ENCODE results near the gene OGFOD2. TPM values are rescaled to one million over a fixed set of nuclear protein-coding genes. Genes with fewer than 3 reads are reported as not detected.

The OGFOD2 gene
- total and polyA plus RNA-seq, 9 of the 15 experiments (the other 6 are each of a cell fraction or from before 2014, with no cell fraction given) = 1.4 to 111 (median 18.5) TPM

GRCh38 chr12:122928404-122929147 lies 46.5 kb upstream of the OGFOD2 start:
- Histone ChIP-seq H3K9ac (ENCODE audit: insufficient read depth in 1 of 2, low read depth in 2 of 2, low read length in 2 of 2) (no peak overlapping the region), H3K27me3 (ENCODE audit: control insufficient read depth in 2 of 2, insufficient read depth in 2 of 2, low read length in 2 of 2) (no peaks in the 10 kb centered on the region), H3K36me3 (ENCODE audit: control insufficient read depth, insufficient read depth, low read length) (no peaks in the 10 kb centered on the region; the same call in 2 of the 3 replicates), H3K4me2 (ENCODE audit: insufficient read depth, low read length) (no peak overlapping the region), H3K9me3 (replicated peaks; ENCODE audit: control insufficient read depth, insufficient read depth, low read depth, low read length) (no peaks in the 10 kb centered on the region), H3K4me3 (no peak overlapping the region), H3K9me1 (ENCODE audit: control insufficient read depth, insufficient read depth, low read length) (no peaks in the 10 kb centered on the region), H3K27ac (ENCODE audit: extremely low read depth, low read depth, low read length) (no peak overlapping the region), H3K4me1 (replicated peaks in 1 of 2; ENCODE audit: control insufficient read depth in 2 of 2, insufficient read depth in 2 of 2, low read length in 2 of 2) (peaks cover 0 to 9% of the 10 kb centered on the region in 2 experiments; a peak in 1 of 5 replicates), H3K79me2 (ENCODE audit: control insufficient read depth, insufficient read depth, low read length) (no peaks in the 10 kb centered on the region), H2AFZ (ENCODE audit: low read depth, low read length) (no peak overlapping the region), H4K20me1 (replicated peaks; ENCODE audit: control insufficient read depth, insufficient read depth, low read length) (no peaks in the 10 kb centered on the region)
- ChIA-PET CTCF (ENCODE audit: low intra/inter-chr PET ratio) (no interaction called here), POLR2A (no interaction called here)
- intact Hi-C loops (cut with micrococcal nuclease) = no loop called here
- DNase-seq (ENCODE audit: extremely low read depth in 1 of 4, low spot score in 3 of 4) (no peak), ATAC-seq (no peak), FAIRE-seq (no peak)
- no peak for TF ChIP-seq LEF1 (IDR thresholded peaks at IDR 0.05)
- TF ChIP-seq TCF15 (CRISPR knock-in tag; IDR thresholded peaks at IDR 0.05) = no peak
- TF ChIP-seq ZNF668 (CRISPR knock-in tag; IDR thresholded peaks at IDR 0.05) = no peak
- TF ChIP-seq NCOA6 (IDR thresholded peaks at IDR 0.05) = no peak
- TF ChIP-seq CEBPB (tag; IDR thresholded peaks at IDR 0.05) = no peak
- no peak for TF ChIP-seq TFE3 (CRISPR knock-in tag; IDR thresholded peaks at IDR 0.05)
- no peak for TF ChIP-seq EP300 (IDR thresholded peaks at IDR 0.05; ENCODE audit: low read length)
- in situ Hi-C loops (cut with MboI) = no loop called here
- WGBS (ENCODE audit: insufficient coverage, low coverage, missing lambda C conversion rate) = 63% methylated on average over 12 of the region's 12 CpGs
- no TSS peak for BruUV-seq (replicated peaks)

Data from K562 (cell line).